Keratinocyte (primary cell): Measurements from ENCODE around the gene ALS2CL. TPM values are rescaled to one million over a fixed set of nuclear protein-coding genes. Genes with fewer than 3 reads are reported as not detected.

ENCODE experiments used
- DNase-seq: peaks from one replicate; pipeline ENCODE4 v3.0.0-alpha.2; 2011; ENCODE audit warnings: low read depth, missing footprints, low spot score
- FAIRE-seq: peaks from 2 replicates; lab custom pipeline; 2011; peaks lifted over from hg19 to GRCh38; lab: Jason Lieb, UNC
- H2AFZ ChIP-seq: 2 replicates; pipeline ENCODE4 v1.6.0; 2012; ENCODE audit warnings: low read length, control low read depth, inconsistent platforms; ENCODE audit not compliant: control insufficient read depth
- H3K27ac ChIP-seq: 2 replicates; pipeline ENCODE4 v1.5.1; 2011; ENCODE audit warnings: low read length; ENCODE audit not compliant: control insufficient read depth, insufficient read depth
- H3K27me3 ChIP-seq: 3 replicates; pipeline ENCODE4 v1.6.0; 2011; ENCODE audit warnings: low read length; ENCODE audit not compliant: control insufficient read depth, insufficient read depth; ENCODE audit errors: extremely low read depth
- H3K36me3 ChIP-seq, 2 experiments: 2 replicates in 1 of 2; 3 replicates in 1 of 2; pipeline ENCODE4 v1.5.1; 2011; ENCODE audit warnings: low read length in 2 of 2, mild to moderate bottlenecking in 1 of 2; ENCODE audit not compliant: control insufficient read depth in 2 of 2, insufficient read depth in 2 of 2; ENCODE audit errors: extremely low read depth in 1 of 2
- H3K4me1 ChIP-seq: 3 replicates; pipeline ENCODE4 v1.5.1; 2011; ENCODE audit warnings: low read length; ENCODE audit not compliant: control insufficient read depth, insufficient read depth; ENCODE audit errors: extremely low read depth
- H3K4me2 ChIP-seq: 3 replicates; pipeline ENCODE4 v1.6.0; 2011; ENCODE audit warnings: low read depth, low read length; ENCODE audit not compliant: control insufficient read depth, insufficient read depth; ENCODE audit errors: extremely low read depth
- H3K4me3 ChIP-seq, 3 experiments: fragments of 200-600 bp in 1 of 3; sonication (generic) in 1 of 3; 2 replicates in 2 of 3; 3 replicates in 1 of 3; pipeline ENCODE4 v1.5.1; 2011 to 2016; ENCODE audit warnings: low read length in 3 of 3, mild to moderate bottlenecking in 3 of 3, control low read depth in 2 of 3, inconsistent platforms in 1 of 3, low read depth in 1 of 3, mixed read lengths in 1 of 3, mixed run types in 1 of 3, moderate library complexity in 1 of 3; ENCODE audit not compliant: control insufficient read depth in 2 of 3, insufficient read depth in 2 of 3; ENCODE audit errors: extremely low read depth in 1 of 3
- H3K79me2 ChIP-seq: 2 replicates; pipeline ENCODE4 v1.6.0; 2012; ENCODE audit warnings: low read length; ENCODE audit not compliant: control insufficient read depth, insufficient read depth
- H3K9ac ChIP-seq: 3 replicates; pipeline ENCODE4 v1.6.0; 2011; ENCODE audit warnings: low read length; ENCODE audit not compliant: control insufficient read depth, insufficient read depth; ENCODE audit errors: extremely low read depth
- H3K9me1 ChIP-seq: 3 replicates; pipeline ENCODE4 v1.6.0; 2011; ENCODE audit warnings: low read length; ENCODE audit not compliant: control insufficient read depth, insufficient read depth; ENCODE audit errors: extremely low read depth
- H3K9me3 ChIP-seq: 2 replicates; pipeline ENCODE4 v1.5.1; 2012; ENCODE audit warnings: low read depth, low read length; ENCODE audit not compliant: control insufficient read depth
- H4K20me1 ChIP-seq: 3 replicates; pipeline ENCODE4 v1.6.0; 2011; ENCODE audit warnings: low read length; ENCODE audit not compliant: control insufficient read depth, insufficient read depth; ENCODE audit errors: extremely low read depth
- CTCF ChIP-seq, 3 experiments: IDR thresholded peaks in 1 of 3; conservative IDR thresholded peaks in 1 of 3; optimal IDR thresholded peaks in 1 of 3; 2 replicates in 2 of 3; 3 replicates in 1 of 3; pipeline versions ENCODE3 to v1.5.1; 2011; ENCODE audit warnings: low read length in 3 of 3, mild to moderate bottlenecking in 3 of 3, moderate library complexity in 2 of 3, control low read depth in 1 of 3, inconsistent platforms in 1 of 3; ENCODE audit not compliant: insufficient read depth in 2 of 3; ENCODE audit errors: extremely low read depth in 1 of 3
- EZH2 ChIP-seq: IDR thresholded peaks from one replicate; pipeline ENCODE4 v1.6.1; 2012; ENCODE audit warnings: inconsistent platforms, mild to moderate bottlenecking, low read length, moderate library complexity
- dilution Hi-C: fragments of 300-500 bp; cut with MboI; formaldehyde crosslinking; loops from one replicate; pipeline ENCODE4 v1.7.0; 2020; ENCODE audit warnings: low sequenced_read_pairs; ENCODE audit not compliant: extremely low pct_ligation_motif_present
- polyA plus RNA-seq, 5 experiments: library from polyadenylated mRNA; depleted of rRNA in 3 of 5; stranded (reverse) in 3 of 5; stranded (forward) in 1 of 5; unstranded in 1 of 5; fragments of >200 nt; gene quantifications; 1 replicate in 1 of 5; 2 replicates in 3 of 5; 3 replicates in 1 of 5; pipeline versions ENCODE4 v1.2.1 to v1.2.3, GENCODE V29; 2011 to 2012; ENCODE audit warnings: missing spikeins in 2 of 5, low read depth in 1 of 5, low replicate concordance in 1 of 5

Gene ALS2CL
- polyA plus RNA-seq, 1 donor (not counting 4 experiments of a cell fraction or from before 2014, with no cell fraction given) = 40.9 TPM

- dilution Hi-C loops = loop anchor here (25.0 kb wide), 1 partner anchor 162 kb away; the partner anchor contains the start of gene RTP3
- no peaks in the 10 kb centered on the region for H3K9me3 ChIP-seq
- H3K36me3 ChIP-seq = no peaks in the 10 kb centered on the region
- H3K9ac ChIP-seq = no peak overlapping the region
- H4K20me1 ChIP-seq = no peaks in the 10 kb centered on the region
- no peaks in the 10 kb centered on the region for H3K9me1 ChIP-seq
- H3K79me2 ChIP-seq = no peaks in the 10 kb centered on the region
- no peak for TF ChIP-seq EZH2
- no peak for TF ChIP-seq CTCF (optimal IDR thresholded peaks at IDR 0.05 in 1 of 3, IDR thresholded peaks at IDR 0.05 in 1 of 3, conservative IDR thresholded peaks at IDR 0.05 in 1 of 3; ENCODE audit: extremely low read depth in 1 of 3, insufficient read depth in 2 of 3, low read length in 3 of 3)
- no peak for DNase-seq
- no peak overlapping the region for H2AFZ ChIP-seq
- H3K4me3 ChIP-seq = no peak overlapping the region
- no peak overlapping the region for H3K27ac ChIP-seq
- H3K27me3 ChIP-seq = no peaks in the 10 kb centered on the region
- no peaks in the 10 kb centered on the region for H3K4me1 ChIP-seq
- H3K4me2 ChIP-seq = no peak overlapping the region
- no peak for FAIRE-seq
Measured at GRCh38 chr3:46649436-46649835, 44.0 kb downstream of the ALS2CL start.

- dilution Hi-C loops = loop anchor here (25.0 kb wide), 1 partner anchor 161 kb away; the partner anchor contains the start of gene RTP3
- Histone ChIP-seq H3K4me2 (no peak overlapping the region), H3K79me2 (no peaks in the 10 kb centered on the region), H3K9me3 (no peaks in the 10 kb centered on the region), H3K27me3 (no peaks in the 10 kb centered on the region), H3K9me1 (no peaks in the 10 kb centered on the region), H4K20me1 (no peaks in the 10 kb centered on the region), H2AFZ (no peak overlapping the region), H3K27ac (no peak overlapping the region), H3K36me3 (no peaks in the 10 kb centered on the region), H3K4me1 (no peaks in the 10 kb centered on the region), H3K9ac (no peak overlapping the region), H3K4me3 (no peak overlapping the region)
- FAIRE-seq (no peak), DNase-seq (no peak)
- TF ChIP-seq EZH2 = no peak
- TF ChIP-seq CTCF (optimal IDR thresholded peaks at IDR 0.05 in 1 of 3, IDR thresholded peaks at IDR 0.05 in 1 of 3, conservative IDR thresholded peaks at IDR 0.05 in 1 of 3; ENCODE audit: extremely low read depth in 1 of 3, insufficient read depth in 2 of 3, low read length in 3 of 3) = no peak
Measured at GRCh38 chr3:46648096-46648495, 45.4 kb downstream of the ALS2CL start.
